DND-41 (cell line): Measurements from ENCODE around the gene SCUBE2.
"Not testable (repeated sequence)": the region's sequence is repeated elsewhere in the genome, so short reads cannot be mapped to it uniquely, and the experiment has no call there.

ENCODE experiments used
- ATAC-seq: fragments of 200-7000 bp; cut with Tn5 transposase; 3 replicates; pipeline ENCODE4 v1.9.1; 2021; ENCODE audit warnings: low read depth; ENCODE audit not compliant: insufficient read depth
- DNase-seq: peaks from one replicate; pipeline ENCODE4 v3.0.0-alpha.2; 2020
- H2AFZ ChIP-seq: 2 replicates; pipeline ENCODE4 v1.6.0; 2012; ENCODE audit warnings: low read depth, low read length
- H3K27ac ChIP-seq: 2 replicates; pipeline ENCODE4 v1.5.1; 2012; ENCODE audit warnings: low read length, inconsistent platforms
- H3K27me3 ChIP-seq: fragments of 200-600 bp; sonication (generic); 2 replicates; pipeline ENCODE4 v1.6.0; 2012; ENCODE audit warnings: low read length, mild to moderate bottlenecking, inconsistent platforms; ENCODE audit not compliant: insufficient read depth, poor library complexity
- H3K36me3 ChIP-seq: 2 replicates; pipeline ENCODE4 v1.5.1; 2012; ENCODE audit warnings: low read length, inconsistent platforms; ENCODE audit not compliant: insufficient read depth
- H3K4me1 ChIP-seq: 2 replicates; pipeline ENCODE4 v1.5.1; 2012; ENCODE audit warnings: mild to moderate bottlenecking, low read length; ENCODE audit not compliant: insufficient read depth
- H3K4me2 ChIP-seq: 2 replicates; pipeline ENCODE4 v1.6.0; 2012; ENCODE audit warnings: mild to moderate bottlenecking, moderate library complexity, low read length, inconsistent platforms; ENCODE audit not compliant: insufficient read depth
- H3K4me3 ChIP-seq, 2 experiments: fragments of 200-600 bp in 1 of 2; shearing (Covaris generic) in 1 of 2; 2 replicates each; pipeline ENCODE4 v1.5.1; 2012 to 2016; ENCODE audit warnings: inconsistent platforms in 2 of 2, low read length in 2 of 2, mild to moderate bottlenecking in 2 of 2, low read depth in 1 of 2, moderate library complexity in 1 of 2
- H3K79me2 ChIP-seq: 2 replicates; pipeline ENCODE4 v1.6.0; 2012; ENCODE audit warnings: low read length, inconsistent platforms; ENCODE audit not compliant: insufficient read depth
- H3K9ac ChIP-seq: 2 replicates; pipeline ENCODE4 v1.6.0; 2012; ENCODE audit warnings: low read depth, mild to moderate bottlenecking, inconsistent platforms, low read length, moderate library complexity
- H3K9me3 ChIP-seq: 2 replicates; pipeline ENCODE4 v1.5.1; 2012; ENCODE audit warnings: low read length, moderate library complexity, mild to moderate bottlenecking, inconsistent platforms; ENCODE audit not compliant: insufficient read depth, severe bottlenecking
- H4K20me1 ChIP-seq: 2 replicates; pipeline ENCODE4 v1.6.0; 2012; ENCODE audit warnings: low read length; ENCODE audit not compliant: insufficient read depth
- CTCF ChIP-seq: IDR thresholded peaks from 2 replicates; pipeline ENCODE4 v1.5.1; 2012; ENCODE audit warnings: borderline replicate concordance, low read length, moderate library complexity, mild to moderate bottlenecking; ENCODE audit not compliant: poor library complexity, severe bottlenecking; ENCODE audit errors: extremely low read depth
- EZH2 ChIP-seq: IDR thresholded peaks from 3 replicates; pipeline ENCODE4 v1.6.1; 2012; ENCODE audit warnings: borderline replicate concordance, low read depth, mild to moderate bottlenecking, moderate library complexity, low read length, inconsistent platforms; ENCODE audit not compliant: severe bottlenecking

SCUBE2 gene

GRCh38 chr11:9103542-9104276 lies 12.3 kb upstream of the SCUBE2 start:
- Histone ChIP-seq H2AFZ (no peak overlapping the region), H3K79me2 (no peaks in the 10 kb centered on the region), H3K4me3 (no peak overlapping the region), H3K9me3 (no peaks in the 10 kb centered on the region), H3K9ac (no peak overlapping the region), H3K27me3 (peaks cover 12% of the 10 kb centered on the region), H3K4me1 (no peaks in the 10 kb centered on the region), H3K36me3 (no peaks in the 10 kb centered on the region), H4K20me1 (no peaks in the 10 kb centered on the region), H3K4me2 (no peak overlapping the region), H3K27ac (no peak overlapping the region)
- DNase-seq, result no peak
- no peak for ATAC-seq
- TF ChIP-seq CTCF (no peak), EZH2 (no peak)

- Histone ChIP-seq H3K79me2 (no peaks in the 10 kb centered on the region), H4K20me1 (no peaks in the 10 kb centered on the region), H3K9me3 (no peaks in the 10 kb centered on the region), H2AFZ (no peak overlapping the region), H3K4me3 (no peak overlapping the region), H3K4me2 (no peak overlapping the region), H3K4me1 (no peaks in the 10 kb centered on the region), H3K9ac (no peak overlapping the region), H3K36me3 (no peaks in the 10 kb centered on the region), H3K27ac (no peak overlapping the region), H3K27me3 (peaks cover 7% of the 10 kb centered on the region)
- TF ChIP-seq CTCF (no peak), EZH2 (no peak)
- no peak for ATAC-seq
- DNase-seq, result no peak
Measured at GRCh38 chr11:9099617-9100016, 8.2 kb upstream of the SCUBE2 start.

- not testable (repeated sequence) for H3K4me2 ChIP-seq, H3K4me3 ChIP-seq, H3K9ac ChIP-seq, H3K36me3 ChIP-seq, H3K9me3 ChIP-seq, ATAC-seq, H3K79me2 ChIP-seq, H3K27ac ChIP-seq, H3K4me1 ChIP-seq, H2AFZ ChIP-seq, H3K27me3 ChIP-seq, H4K20me1 ChIP-seq, DNase-seq
Measured at GRCh38 chr11:9098455-9098854, 7.1 kb upstream of the SCUBE2 start.

- not testable (repeated sequence) for DNase-seq, H3K27ac ChIP-seq, H3K9me3 ChIP-seq, H3K4me3 ChIP-seq, H3K9ac ChIP-seq, ATAC-seq, H3K36me3 ChIP-seq, H3K79me2 ChIP-seq, H2AFZ ChIP-seq, H4K20me1 ChIP-seq, H3K4me1 ChIP-seq, H3K4me2 ChIP-seq, H3K27me3 ChIP-seq
Measured at GRCh38 chr11:9097186-9097943, 6.0 kb upstream of the SCUBE2 start.
